Left ventricle myocardium superior (tissue), 1 donor: ENCODE measurements around the gene TGFB2. TPM values are rescaled to one million over a fixed set of nuclear protein-coding genes. Genes with fewer than 3 reads are reported as not detected.
A peak's percentile ranks its signal among the peaks of the same experiment; 100 is the strongest.

Experiments
- ATAC-seq: fragments of 200-7000 bp; cut with Tn5 transposase; one replicate; pipeline ENCODE4 v1.9.1; 2020; ENCODE audit warnings: mild to moderate bottlenecking, moderate library complexity
- DNase-seq: peaks from one replicate; pipeline ENCODE4 v3.0.0-alpha.2; 2020
- intact Hi-C: fragments of 100-400 bp; cut with micrococcal nuclease; formaldehyde crosslinking; loops from one replicate; pipeline ENCODE4 v1.11.0; 2022
- total RNA-seq: library from RNA; stranded (reverse); fragmentation: NEBNext Ultra II Directional; extraction: Animal tissue kit (Norgen Biotek cat#: 25700); gene quantifications from one replicate; pipeline ENCODE4 v1.2.1, GENCODE V29; 2021
- donor health status: DM: no; HTN: yes; CAD: no; lungs with severe emphysema.

Gene TGFB2
- total RNA-seq, 1 donor from 2014 or later, result 2.0 TPM

DNA sequence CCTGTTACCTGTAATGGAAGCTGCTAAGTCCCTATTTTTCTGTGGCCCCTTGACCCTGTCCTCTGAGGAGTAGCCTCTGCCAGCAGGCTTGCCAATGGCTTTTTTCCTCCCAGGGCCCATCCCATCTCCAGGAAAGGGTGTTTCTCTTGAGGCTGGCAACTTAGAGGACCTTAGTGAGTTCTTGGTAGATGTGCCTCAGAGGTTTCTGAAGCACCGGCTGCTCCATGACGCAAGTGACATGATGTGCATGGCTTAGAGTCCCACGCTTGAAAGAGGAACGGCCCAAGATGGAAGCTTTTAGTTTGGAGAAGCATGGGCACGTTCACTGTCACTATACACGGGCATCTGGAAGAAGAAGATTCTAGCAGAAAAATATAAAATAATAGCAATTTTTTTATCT is 63.0 kb downstream of the TGFB2 start:
- peak; percentile 43 for ATAC-seq
- intact Hi-C loops, result no loop called here
- DNase-seq, result no peak

DNA sequence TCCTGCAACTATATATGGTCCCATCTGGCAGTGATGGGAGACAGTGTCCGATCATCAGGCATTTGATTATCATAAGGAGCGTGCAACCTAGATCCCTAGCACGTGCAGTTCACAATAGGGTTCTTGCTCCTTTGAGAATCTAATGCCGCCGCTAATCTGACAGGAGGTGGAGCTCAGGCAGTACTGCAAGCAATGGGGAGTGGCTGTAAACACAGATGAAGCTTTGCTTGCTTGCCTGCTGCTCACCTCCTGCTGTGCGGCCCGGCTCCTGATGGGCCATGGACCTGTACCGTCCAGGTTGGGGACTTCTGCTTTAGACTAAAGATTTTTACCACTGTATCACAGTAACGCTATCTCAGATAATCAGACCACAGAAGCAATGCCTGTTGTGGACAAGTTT is 63.8 kb downstream of the TGFB2 start:
- ATAC-seq (peak; percentile 49), DNase-seq (no peak)
- intact Hi-C loops, result no loop called here

- intact Hi-C loops, result no loop called here
- DNase-seq (no peak), ATAC-seq (no peak)
Observed at GRCh38 chr1:218409946-218410510, 64.9 kb downstream of the TGFB2 start.

DNA sequence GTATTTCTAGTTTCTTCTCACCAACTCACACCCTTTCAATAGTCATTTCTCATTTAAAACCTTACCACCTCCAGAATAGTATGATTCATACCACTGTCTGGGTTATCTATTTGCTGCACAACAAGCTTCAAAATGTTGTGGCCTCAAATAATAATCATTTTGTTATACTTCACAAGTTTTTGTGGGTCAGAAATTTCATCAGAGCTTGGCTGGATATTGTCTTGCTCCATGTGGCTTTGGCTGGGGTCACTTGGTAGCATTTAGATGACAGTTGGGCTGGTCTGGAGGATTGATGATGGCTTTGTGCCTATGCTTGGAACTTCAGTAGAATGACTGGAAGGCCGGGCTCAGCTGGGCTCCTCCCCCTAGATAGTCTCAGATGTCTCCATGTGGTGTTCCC is 66.0 kb downstream of the TGFB2 start:
- intact Hi-C loops, result no loop called here
- ATAC-seq, result no peak
- DNase-seq, result no peak

- ATAC-seq, result no peak
Observed at GRCh38 chr1:218412171-218412570, 67.0 kb downstream of the TGFB2 start.

DNA sequence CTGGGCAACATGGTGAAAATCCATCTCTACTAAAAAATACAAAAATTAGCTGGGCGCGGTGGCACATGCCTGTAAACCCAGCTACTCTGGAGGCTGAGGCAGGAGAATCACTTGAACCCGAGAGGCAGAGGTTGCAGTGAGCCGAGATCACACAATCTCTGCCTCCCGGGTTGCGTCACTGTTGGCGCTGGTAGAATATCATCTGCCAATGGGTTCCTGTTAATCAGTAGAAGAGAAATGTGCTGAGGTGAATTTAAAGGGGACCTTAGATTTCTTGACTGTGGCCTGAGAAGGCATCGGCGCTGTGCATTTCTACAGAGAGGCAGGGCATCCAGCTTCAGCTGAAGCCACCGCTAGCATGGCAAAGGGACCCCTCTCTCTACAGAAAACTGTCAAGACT is 68.0 kb downstream of the TGFB2 start:
- intact Hi-C loops, result no loop called here
- ATAC-seq (no peak), DNase-seq (no peak)

More at GRCh38 chr1:218412171-218412570, 67.0 kb downstream of the TGFB2 start:
- DNase-seq, result no peak
- intact Hi-C loops, result no loop called here

- intact Hi-C loops, result no loop called here
- DNase-seq, result no peak
- no peak for ATAC-seq
Observed at GRCh38 chr1:218414060-218414728, 69.1 kb downstream of the TGFB2 start.

DNA sequence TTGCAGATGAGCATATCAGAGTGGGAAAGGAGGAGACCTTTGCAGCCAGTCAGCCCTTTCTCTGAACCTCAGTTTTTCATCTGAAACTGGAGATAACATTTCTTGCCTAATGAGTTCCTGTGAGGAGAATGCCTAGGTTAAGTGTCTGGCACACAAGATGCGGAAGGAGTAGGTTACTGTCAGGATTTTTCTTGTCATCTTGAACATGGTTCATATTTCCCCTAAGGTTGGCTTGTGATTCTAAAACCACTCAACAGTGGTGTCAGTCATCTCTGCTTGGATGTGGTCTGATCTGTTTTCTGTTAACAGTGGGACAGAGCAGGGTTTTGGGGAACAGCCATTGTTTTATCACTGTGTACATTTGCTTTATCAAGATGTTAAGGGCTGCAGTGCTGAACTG is 70.6 kb downstream of the TGFB2 start:
- DNase-seq (no peak), ATAC-seq (no peak)
- intact Hi-C loops, result no loop called here

DNA sequence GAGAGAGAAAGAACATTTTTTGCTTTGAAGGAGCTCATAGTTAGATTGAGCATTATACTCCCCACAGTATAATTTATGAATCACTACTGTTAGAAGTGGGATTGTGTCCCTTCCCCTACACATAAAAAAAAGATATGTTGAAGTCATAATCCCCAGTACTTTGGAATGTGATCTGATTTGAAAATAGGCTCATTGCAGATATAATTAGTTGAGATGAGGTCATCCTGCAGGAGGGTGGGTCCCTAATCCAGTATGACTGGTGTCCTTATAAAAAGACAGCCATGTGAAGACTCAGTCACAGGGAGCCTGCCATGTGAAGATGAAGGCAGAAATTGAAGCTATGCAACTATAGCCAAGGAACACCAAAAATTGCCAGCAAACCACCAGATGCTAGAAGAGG is 76.4 kb downstream of the TGFB2 start:
- ATAC-seq, result no peak
- intact Hi-C loops, result no loop called here
- DNase-seq, result no peak

DNA sequence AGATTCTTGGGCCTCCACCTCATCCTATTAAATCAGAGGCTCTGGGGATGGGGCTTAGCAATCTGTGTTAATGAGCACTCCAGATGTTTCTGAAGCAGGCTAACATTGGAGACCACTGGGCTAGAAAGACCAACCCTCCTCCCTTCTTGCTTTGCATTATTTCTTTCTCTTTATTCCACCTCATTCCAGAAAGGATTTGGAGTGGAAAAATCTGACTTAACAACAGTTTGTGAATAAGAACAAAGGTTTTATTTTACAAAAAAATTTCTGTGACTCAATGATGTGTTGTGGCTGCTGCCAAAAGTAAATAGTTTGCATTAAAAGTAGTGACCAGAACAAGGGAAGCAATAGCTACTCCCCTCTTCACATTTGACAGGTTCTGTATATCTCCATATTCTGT is 79.4 kb downstream of the TGFB2 start:
- DNase-seq (no peak), ATAC-seq (no peak)
- intact Hi-C loops, result no loop called here

- intact Hi-C loops, result no loop called here
Observed at GRCh38 chr1:218425647-218426342, 80.7 kb downstream of the TGFB2 start.

GRCh38 chr1:218426343-218426657 is 81.2 kb downstream of the TGFB2 start:
- no peak for DNase-seq
- intact Hi-C loops, result no loop called here
- ATAC-seq, result peak; percentile 83

More at GRCh38 chr1:218425647-218426342, 80.7 kb downstream of the TGFB2 start:
- peak; percentile 82 for ATAC-seq
- no peak for DNase-seq

- no peak for DNase-seq
- intact Hi-C loops, result no loop called here
- ATAC-seq, result no peak
Observed at GRCh38 chr1:218429301-218429700, 84.2 kb downstream of the TGFB2 start.

DNA sequence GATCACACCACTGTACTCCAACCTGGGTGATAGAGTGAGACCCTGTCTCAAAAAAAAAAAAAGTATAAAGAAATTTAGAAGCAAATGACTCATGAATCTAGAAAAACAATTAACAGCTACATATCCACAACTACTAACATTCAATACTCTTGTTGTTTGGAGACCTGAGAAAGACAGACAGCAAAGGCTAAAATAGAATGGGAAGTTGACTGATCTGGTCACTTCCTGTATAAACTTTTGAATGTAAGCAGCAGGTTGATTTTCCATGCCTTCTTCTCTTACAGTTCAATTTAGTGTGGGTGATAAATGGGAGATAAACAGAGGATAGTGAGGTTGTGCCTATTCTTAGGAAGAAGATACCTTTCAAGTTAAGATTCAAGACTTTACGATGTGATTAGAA is 85.2 kb downstream of the TGFB2 start:
- intact Hi-C loops, result no loop called here
- no peak for DNase-seq
- ATAC-seq, result no peak

GRCh38 chr1:218430822-218431221 is 85.7 kb downstream of the TGFB2 start:
- no peak for DNase-seq
- peak; percentile 58 for ATAC-seq
- intact Hi-C loops, result no loop called here

GRCh38 chr1:218431476-218431875 is 86.3 kb downstream of the TGFB2 start:
- DNase-seq (no peak), ATAC-seq (no peak)
- intact Hi-C loops, result no loop called here

GRCh38 chr1:218433744-218434143 is 88.6 kb downstream of the TGFB2 start:
- intact Hi-C loops, result no loop called here
- DNase-seq, result no peak
- peak; percentile 52 for ATAC-seq

- ATAC-seq (peak; percentile 43), DNase-seq (no peak)
- intact Hi-C loops, result no loop called here
Observed at GRCh38 chr1:218435528-218435927, 90.4 kb downstream of the TGFB2 start.

GRCh38 chr1:218436346-218436745 is 91.2 kb downstream of the TGFB2 start:
- ATAC-seq (no peak), DNase-seq (no peak)
- intact Hi-C loops, result no loop called here

DNA sequence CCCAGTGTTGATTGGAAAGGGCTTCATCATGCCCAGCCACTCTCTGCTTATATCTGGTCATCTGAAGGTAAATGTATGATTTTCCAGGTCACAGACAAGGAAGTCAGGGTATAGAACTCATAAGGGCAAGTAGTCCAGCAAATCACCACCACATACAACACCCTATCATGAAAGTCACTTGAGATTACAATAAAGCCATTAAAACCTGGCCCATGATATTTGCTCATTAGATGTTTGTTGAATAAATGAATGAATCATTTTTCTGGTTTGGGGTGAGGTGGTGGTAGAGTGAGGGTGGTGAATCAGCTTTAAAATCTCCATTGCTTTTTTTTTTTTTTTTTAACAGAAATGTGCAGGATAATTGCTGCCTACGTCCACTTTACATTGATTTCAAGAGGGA is 91.9 kb downstream of the TGFB2 start:
- intact Hi-C loops, result no loop called here
- no peak for DNase-seq
- ATAC-seq, result no peak
